Kidney epithelial cell (primary cell): ENCODE data around the gene SFRP5. TPM values are rescaled to one million over a fixed set of nuclear protein-coding genes. Genes with fewer than 3 reads are reported as not detected.

Experiments used
- DNase-seq: peaks from one replicate; pipeline ENCODE4 v3.0.0-alpha.2; 2010; ENCODE audit warnings: low read depth
- H3K27me3 ChIP-seq: 2 replicates; pipeline ENCODE4 v1.6.0; 2011; ENCODE audit warnings: low read length; ENCODE audit not compliant: control insufficient read depth, insufficient read depth
- H3K36me3 ChIP-seq: 2 replicates; pipeline ENCODE4 v1.5.1; 2011; ENCODE audit warnings: low read length; ENCODE audit not compliant: control insufficient read depth, insufficient read depth
- H3K4me3 ChIP-seq: 2 replicates; pipeline ENCODE4 v1.5.1; 2011; ENCODE audit warnings: low read depth, mild to moderate bottlenecking, control low read depth, low read length
- total RNA-seq: library from RNA; depleted of rRNA; stranded (reverse); fragments of >200 nt; gene quantifications from 2 replicates; pipeline ENCODE4 v1.2.3, GENCODE V29; 2015
- TF ChIP-seq, protein P1 (sequence below): IDR thresholded peaks from 2 replicates; pipeline ENCODE4 v1.5.1; 2011; ENCODE audit warnings: mild to moderate bottlenecking, moderate library complexity, low read length, control low read depth, inconsistent platforms; ENCODE audit not compliant: insufficient read depth, poor library complexity, severe bottlenecking

SFRP5 gene
- total RNA-seq, 1 donor from 2014 or later, result not detected

- H3K36me3 ChIP-seq, result no peaks in the 10 kb centered on the region
- TF ChIP-seq, protein P1, sequence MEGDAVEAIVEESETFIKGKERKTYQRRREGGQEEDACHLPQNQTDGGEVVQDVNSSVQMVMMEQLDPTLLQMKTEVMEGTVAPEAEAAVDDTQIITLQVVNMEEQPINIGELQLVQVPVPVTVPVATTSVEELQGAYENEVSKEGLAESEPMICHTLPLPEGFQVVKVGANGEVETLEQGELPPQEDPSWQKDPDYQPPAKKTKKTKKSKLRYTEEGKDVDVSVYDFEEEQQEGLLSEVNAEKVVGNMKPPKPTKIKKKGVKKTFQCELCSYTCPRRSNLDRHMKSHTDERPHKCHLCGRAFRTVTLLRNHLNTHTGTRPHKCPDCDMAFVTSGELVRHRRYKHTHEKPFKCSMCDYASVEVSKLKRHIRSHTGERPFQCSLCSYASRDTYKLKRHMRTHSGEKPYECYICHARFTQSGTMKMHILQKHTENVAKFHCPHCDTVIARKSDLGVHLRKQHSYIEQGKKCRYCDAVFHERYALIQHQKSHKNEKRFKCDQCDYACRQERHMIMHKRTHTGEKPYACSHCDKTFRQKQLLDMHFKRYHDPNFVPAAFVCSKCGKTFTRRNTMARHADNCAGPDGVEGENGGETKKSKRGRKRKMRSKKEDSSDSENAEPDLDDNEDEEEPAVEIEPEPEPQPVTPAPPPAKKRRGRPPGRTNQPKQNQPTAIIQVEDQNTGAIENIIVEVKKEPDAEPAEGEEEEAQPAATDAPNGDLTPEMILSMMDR, result no peak
- H3K27me3 ChIP-seq, result no peaks in the 10 kb centered on the region
- no peak for DNase-seq
- H3K4me3 ChIP-seq, result no peak overlapping the region
These were observed 10.4 kb downstream of the SFRP5 start for GRCh38 chr10:97761331-97761865.

GRCh38 chr10:97760461-97761257 is 11.1 kb downstream of the SFRP5 start:
- no peaks in the 10 kb centered on the region for H3K36me3 ChIP-seq
- TF ChIP-seq, protein P1, result no peak
- no peak for DNase-seq
- H3K27me3 ChIP-seq, result no peaks in the 10 kb centered on the region
- no peak overlapping the region for H3K4me3 ChIP-seq

DNA sequence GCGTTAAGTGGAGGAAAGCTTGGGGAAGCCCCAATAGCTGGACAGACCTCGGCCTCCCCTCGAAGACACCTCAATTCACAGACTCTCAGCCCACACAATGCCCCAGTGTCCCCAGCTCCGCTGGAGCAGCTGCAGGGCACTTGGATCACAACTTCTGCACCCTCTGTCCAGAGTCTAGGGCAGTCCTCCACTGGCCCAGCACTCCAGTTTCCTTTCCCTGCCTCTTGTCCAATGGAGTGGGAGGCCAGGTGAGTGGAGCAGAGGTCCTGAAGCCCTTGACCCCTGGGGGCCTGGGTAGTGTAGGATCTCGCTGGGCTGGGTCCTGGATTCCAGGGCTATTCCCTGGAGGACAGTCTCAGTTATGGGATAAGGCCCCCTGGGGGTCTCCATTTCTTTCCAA is 11.9 kb downstream of the SFRP5 start:
- Histone ChIP-seq H3K36me3 (no peaks in the 10 kb centered on the region), H3K27me3 (no peaks in the 10 kb centered on the region), H3K4me3 (no peak overlapping the region)
- TF ChIP-seq, protein P1, result no peak
- no peak for DNase-seq

GRCh38 chr10:97759158-97759887 is 12.5 kb downstream of the SFRP5 start:
- H3K36me3 ChIP-seq, result no peaks in the 10 kb centered on the region
- TF ChIP-seq, protein P1, result peak; percentile 98
- no peak overlapping the region for H3K4me3 ChIP-seq
- no peak for DNase-seq
- no peaks in the 10 kb centered on the region for H3K27me3 ChIP-seq

DNA sequence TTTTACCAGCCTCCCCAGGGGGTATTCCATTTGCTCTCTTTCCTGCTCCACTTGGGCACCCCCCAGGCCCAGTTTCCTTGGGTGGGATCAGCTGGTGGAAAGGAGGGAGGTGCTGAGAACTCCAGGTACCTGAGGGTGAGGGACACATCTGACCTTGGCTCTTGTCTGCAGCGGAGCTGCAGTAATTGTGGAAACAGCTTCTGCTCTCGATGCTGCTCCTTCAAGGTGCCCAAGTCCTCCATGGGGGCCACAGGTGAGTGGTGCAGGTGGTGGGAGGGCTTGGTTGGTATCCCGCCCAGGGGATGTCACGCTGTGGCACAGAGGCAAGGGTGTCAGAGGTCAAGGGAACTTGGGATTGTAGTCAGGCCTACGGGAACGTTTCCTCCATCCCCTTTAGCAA is 14.3 kb downstream of the SFRP5 start:
- Histone ChIP-seq H3K4me3 (no peak overlapping the region), H3K27me3 (no peaks in the 10 kb centered on the region), H3K36me3 (peaks cover 2% of the 10 kb centered on the region)
- no peak for DNase-seq
- TF ChIP-seq, protein P1, result no peak
